NCI-H2081 treated with DMSO at 0.1 percent for 48 hours (cell line): ENCODE results near the gene PFKP.
"Not testable (repeated sequence)": the region's sequence is repeated elsewhere in the genome, so short reads cannot be mapped to it uniquely, and the experiment has no call there.

ENCODE experiments used
- DNase-seq: peaks from one replicate; lab custom pipeline; 2025; lab: John Stamatoyannopoulos, UW

PFKP gene

GRCh38 chr10:3047596-3047995 lies 19.8 kb upstream of the PFKP start:
- no peak for DNase-seq

- no peak for DNase-seq
Measured at GRCh38 chr10:3048119-3049019, 19.0 kb upstream of the PFKP start.

GRCh38 chr10:3051692-3052091 lies 15.7 kb upstream of the PFKP start:
- no peak for DNase-seq

GRCh38 chr10:3053155-3053554 lies 14.2 kb upstream of the PFKP start:
- DNase-seq = no peak

- DNase-seq = no peak
Measured at GRCh38 chr10:3054183-3054850, 13.0 kb upstream of the PFKP start.

GRCh38 chr10:3054851-3055199 lies 12.5 kb upstream of the PFKP start:
- no peak for DNase-seq

GRCh38 chr10:3056280-3057037 lies 10.9 kb upstream of the PFKP start:
- no peak for DNase-seq

GRCh38 chr10:3057946-3058345 lies 9.4 kb upstream of the PFKP start:
- no peak for DNase-seq

GRCh38 chr10:3059974-3060373 lies 7.4 kb upstream of the PFKP start:
- DNase-seq = no peak

- DNase-seq = no peak
Measured at GRCh38 chr10:3060481-3060889, 6.9 kb upstream of the PFKP start.

GRCh38 chr10:3061323-3061898 lies 5.9 kb upstream of the PFKP start:
- not testable (repeated sequence) for DNase-seq

GRCh38 chr10:3062502-3063186 lies 4.7 kb upstream of the PFKP start:
- no peak for DNase-seq

- DNase-seq = no peak
Measured at GRCh38 chr10:3064423-3064822, 2.9 kb upstream of the PFKP start.

GRCh38 chr10:3065622-3066021 lies 1.7 kb upstream of the PFKP start:
- no peak for DNase-seq

- DNase-seq = no peak
Measured at GRCh38 chr10:3066317-3067117, 831 bp upstream of the PFKP start.

GRCh38 chr10:3067859-3068179 lies 471 bp downstream of the PFKP start:
- no peak for DNase-seq

GRCh38 chr10:3068201-3068967 lies 1.0 kb downstream of the PFKP start:
- DNase-seq = no peak

- DNase-seq = no peak
Measured at GRCh38 chr10:3068968-3069737, 1.8 kb downstream of the PFKP start.

GRCh38 chr10:3069876-3070275 lies 2.5 kb downstream of the PFKP start:
- no peak for DNase-seq
